SK-N-SH treated with all-trans-retinoic acid at 6 μM for 48 hours (cell line): Measurements from ENCODE around the gene CDK6.

Experiments used
- ARNTL ChIP-seq: fragments of 450-650 bp; formaldehyde crosslinking; IDR thresholded peaks from 2 replicates; pipeline ENCODE4 v1.5.0; 2020; ENCODE audit warnings: low read depth, mild to moderate bottlenecking, moderate library complexity, borderline replicate concordance
- CREB5 ChIP-seq: fragments of 250-450 bp; sonication (Bioruptor Pico); IDR thresholded peaks from 2 replicates; pipeline ENCODE4 v1.5.1; 2020; ENCODE audit warnings: low read depth, mild to moderate bottlenecking, moderate library complexity
- CSDC2 ChIP-seq: fragments of 250-450 bp; sonication (Bioruptor Pico); IDR thresholded peaks from 2 replicates; pipeline ENCODE4 v1.5.0; 2020; ENCODE audit warnings: mild to moderate bottlenecking, moderate library complexity
- ESRRG ChIP-seq: fragments of 250-450 bp; sonication (Bioruptor Pico); IDR thresholded peaks from 2 replicates; pipeline ENCODE4 v1.6.1; 2021; ENCODE audit warnings: mild to moderate bottlenecking
- GLIS3 ChIP-seq: fragments of 250-450 bp; sonication (Bioruptor Pico); IDR thresholded peaks from 2 replicates; pipeline ENCODE4 v1.5.0; 2020; ENCODE audit warnings: mild to moderate bottlenecking, moderate library complexity
- ISL1 ChIP-seq: fragments of 250-450 bp; sonication (Bioruptor Pico); IDR thresholded peaks from 2 replicates; pipeline ENCODE4 v2.1.2; 2022; ENCODE audit warnings: mild to moderate bottlenecking, moderate library complexity
- OSR1 ChIP-seq: fragments of 250-450 bp; sonication (Bioruptor Pico); IDR thresholded peaks from 2 replicates; pipeline ENCODE4 v1.8.0; 2022; ENCODE audit warnings: moderate library complexity, mild to moderate bottlenecking, inconsistent platforms
- PPARA ChIP-seq: fragments of 250-450 bp; sonication (Bioruptor Pico); IDR thresholded peaks from 2 replicates; pipeline ENCODE4 v1.5.0; 2020; ENCODE audit warnings: mild to moderate bottlenecking, borderline replicate concordance
- RARB ChIP-seq: fragments of 250-450 bp; sonication (Bioruptor Pico); IDR thresholded peaks from 2 replicates; pipeline ENCODE4 v1.8.0; 2021; ENCODE audit warnings: mild to moderate bottlenecking, moderate library complexity
- TCF4 ChIP-seq: fragments of 250-450 bp; sonication (Bioruptor Pico); IDR thresholded peaks from 2 replicates; pipeline ENCODE4 v1.8.0; 2021; ENCODE audit warnings: mild to moderate bottlenecking, moderate library complexity, borderline replicate concordance
- ZC3H10 ChIP-seq: fragments of 250-450 bp; sonication (Bioruptor Pico); IDR thresholded peaks from 2 replicates; pipeline ENCODE4 v1.5.1; 2021; ENCODE audit warnings: mild to moderate bottlenecking, moderate library complexity
- ZFP3 ChIP-seq: fragments of 250-450 bp; sonication (Bioruptor Pico); IDR thresholded peaks from 2 replicates; pipeline ENCODE4 v1.5.0; 2020; ENCODE audit warnings: mild to moderate bottlenecking, moderate library complexity
- ZNF565 ChIP-seq: fragments of 450-650 bp; formaldehyde crosslinking; conservative IDR thresholded peaks from 2 replicates; pipeline ENCODE4 v1.5.0; 2020; ENCODE audit warnings: low read depth, mild to moderate bottlenecking, moderate library complexity
- TF ChIP-seq, protein P1 (sequence below): fragments of 250-450 bp; sonication (Bioruptor Pico); IDR thresholded peaks from 2 replicates; pipeline ENCODE4 v1.8.0; 2020; ENCODE audit warnings: mild to moderate bottlenecking, moderate library complexity, borderline replicate concordance

DNA sequence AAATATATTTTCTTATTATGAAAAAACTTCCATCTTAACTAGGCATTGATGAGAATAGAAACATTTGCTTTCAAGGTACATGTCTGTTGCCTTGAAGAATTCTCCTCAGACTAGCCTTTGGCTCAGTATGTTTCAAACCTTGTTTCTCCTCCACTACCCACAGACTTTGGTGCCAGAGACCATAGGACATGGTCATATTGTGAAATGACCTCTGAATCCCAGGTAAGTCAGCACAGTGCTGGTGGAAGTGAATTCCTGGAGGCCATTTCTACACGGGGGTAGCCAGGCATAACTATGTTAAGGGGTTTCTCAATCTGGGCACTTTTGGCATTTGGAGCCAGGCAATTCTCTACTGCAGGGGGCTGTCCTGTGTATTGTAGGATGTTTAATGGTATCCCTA, 133.8 kb downstream of the CDK6 start:
- TF ChIP-seq ZC3H10 (CRISPR knock-in tag) (no peak), CREB5 (CRISPR knock-in tag) (no peak), CSDC2 (CRISPR knock-in tag) (no peak), GLIS3 (CRISPR knock-in tag) (no peak), TCF4 (no peak), ESRRG (no peak), ZNF565 (CRISPR knock-in tag) (no peak), ARNTL (no peak), ZFP3 (CRISPR knock-in tag) (no peak), RARB (CRISPR knock-in tag) (no peak), ISL1 (CRISPR knock-in tag) (no peak), OSR1 (CRISPR knock-in tag) (no peak), PPARA (no peak)
- TF ChIP-seq, protein P1, sequence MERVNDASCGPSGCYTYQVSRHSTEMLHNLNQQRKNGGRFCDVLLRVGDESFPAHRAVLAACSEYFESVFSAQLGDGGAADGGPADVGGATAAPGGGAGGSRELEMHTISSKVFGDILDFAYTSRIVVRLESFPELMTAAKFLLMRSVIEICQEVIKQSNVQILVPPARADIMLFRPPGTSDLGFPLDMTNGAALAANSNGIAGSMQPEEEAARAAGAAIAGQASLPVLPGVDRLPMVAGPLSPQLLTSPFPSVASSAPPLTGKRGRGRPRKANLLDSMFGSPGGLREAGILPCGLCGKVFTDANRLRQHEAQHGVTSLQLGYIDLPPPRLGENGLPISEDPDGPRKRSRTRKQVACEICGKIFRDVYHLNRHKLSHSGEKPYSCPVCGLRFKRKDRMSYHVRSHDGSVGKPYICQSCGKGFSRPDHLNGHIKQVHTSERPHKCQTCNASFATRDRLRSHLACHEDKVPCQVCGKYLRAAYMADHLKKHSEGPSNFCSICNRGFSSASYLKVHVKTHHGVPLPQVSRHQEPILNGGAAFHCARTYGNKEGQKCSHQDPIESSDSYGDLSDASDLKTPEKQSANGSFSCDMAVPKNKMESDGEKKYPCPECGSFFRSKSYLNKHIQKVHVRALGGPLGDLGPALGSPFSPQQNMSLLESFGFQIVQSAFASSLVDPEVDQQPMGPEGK (CRISPR knock-in tag) = no peak
